Neuronal stem cell (in vitro differentiated cells): ENCODE data around the gene SP8.
A peak's percentile ranks its signal among the peaks of the same experiment; 100 is the strongest.

Source experiments
- DNase-seq: peaks from one replicate; pipeline ENCODE4 v3.0.0-alpha.2; 2013; ENCODE audit warnings: low spot score
- H2AFZ ChIP-seq: one replicate; pipeline ENCODE4 v1.6.1; 2013; ENCODE audit warnings: mild to moderate bottlenecking, low read length, inconsistent platforms
- H2AK5ac ChIP-seq: 2 replicates; pipeline ENCODE4 v1.6.1; 2013; ENCODE audit warnings: low read depth, mild to moderate bottlenecking, inconsistent platforms, low read length, moderate library complexity, mixed read lengths
- H2BK120ac ChIP-seq: 2 replicates; pipeline ENCODE4 v1.6.1; 2013; ENCODE audit warnings: low read depth, mild to moderate bottlenecking, inconsistent platforms, low read length, moderate library complexity, mixed read lengths
- H2BK12ac ChIP-seq: one replicate; pipeline ENCODE4 v1.6.1; 2013; ENCODE audit warnings: low read length, inconsistent platforms
- H2BK15ac ChIP-seq: 2 replicates; pipeline ENCODE4 v1.6.1; 2013; ENCODE audit warnings: mild to moderate bottlenecking, low read length, inconsistent platforms, mixed read lengths
- H2BK5ac ChIP-seq: one replicate; pipeline ENCODE4 v1.6.1; 2013; ENCODE audit warnings: inconsistent platforms, mild to moderate bottlenecking, low read length, moderate library complexity
- H3K14ac ChIP-seq: one replicate; pipeline ENCODE4 v1.6.1; 2013; ENCODE audit warnings: low read length, inconsistent platforms
- H3K18ac ChIP-seq: 2 replicates; pipeline ENCODE4 v1.6.1; 2013; ENCODE audit warnings: low read length, inconsistent platforms
- H3K23ac ChIP-seq: 2 replicates; pipeline ENCODE4 v1.6.1; 2013; ENCODE audit warnings: low read depth, mild to moderate bottlenecking, mixed read lengths, low read length, inconsistent platforms; ENCODE audit not compliant: poor library complexity
- H3K27ac ChIP-seq: replicated peaks from 3 replicates; pipeline ENCODE4 v1.5.1; 2013; ENCODE audit warnings: low read length, inconsistent platforms
- H3K27me3 ChIP-seq, 3 experiments: 2 replicates each; pipeline ENCODE4 v1.6.1; 2013; ENCODE audit warnings: low read length in 3 of 3, mild to moderate bottlenecking in 2 of 3, inconsistent platforms in 1 of 3, low read depth in 1 of 3, mixed read lengths in 1 of 3, moderate library complexity in 1 of 3; ENCODE audit not compliant: control insufficient read depth in 3 of 3, insufficient read depth in 3 of 3
- H3K36me3 ChIP-seq, 2 donors: replicated peaks in 1 of 2; 2 replicates each; pipeline ENCODE4 v1.6.1; 2013; ENCODE audit warnings: low read length in 2 of 2; ENCODE audit not compliant: control insufficient read depth in 2 of 2, insufficient read depth in 2 of 2
- H3K4ac ChIP-seq: 2 replicates; pipeline ENCODE4 v1.6.1; 2013; ENCODE audit warnings: inconsistent platforms, mild to moderate bottlenecking, low read length, moderate library complexity
- H3K4me1 ChIP-seq, 2 donors: 1 replicate in 1 of 2; 2 replicates in 1 of 2; pipeline ENCODE4 v1.6.1; 2013; ENCODE audit warnings: low read length in 2 of 2, low read depth in 1 of 2; ENCODE audit not compliant: control insufficient read depth in 2 of 2, insufficient read depth in 1 of 2
- H3K4me2 ChIP-seq: one replicate; pipeline ENCODE4 v1.6.1; 2013; ENCODE audit warnings: mild to moderate bottlenecking, low read length, inconsistent platforms; ENCODE audit not compliant: insufficient read depth, poor library complexity, severe bottlenecking
- H3K4me3 ChIP-seq, 2 donors: 2 replicates each; pipeline ENCODE4 v1.5.1; 2013; ENCODE audit warnings: low read length in 2 of 2, mild to moderate bottlenecking in 2 of 2, inconsistent platforms in 1 of 2, moderate library complexity in 1 of 2
- H3K79me1 ChIP-seq: one replicate; pipeline ENCODE4 v1.6.1; 2013; ENCODE audit warnings: low read depth, mild to moderate bottlenecking, inconsistent platforms, low read length, moderate library complexity
- H3K9ac ChIP-seq: one replicate; pipeline ENCODE4 v1.6.1; 2013; ENCODE audit warnings: mild to moderate bottlenecking, low read depth, low read length, inconsistent platforms; ENCODE audit not compliant: poor library complexity
- H3K9me3 ChIP-seq, 2 donors: replicated peaks in 1 of 2; 2 replicates each; pipeline versions ENCODE3 to v1.6.1; 2013; ENCODE audit warnings: low read length in 2 of 2, mild to moderate bottlenecking in 2 of 2, inconsistent platforms in 1 of 2, low read depth in 1 of 2, mixed read lengths in 1 of 2, moderate library complexity in 1 of 2; ENCODE audit not compliant: control insufficient read depth in 2 of 2, insufficient read depth in 1 of 2
- H4K8ac ChIP-seq: one replicate; pipeline ENCODE4 v1.6.1; 2013; ENCODE audit warnings: low read depth, mild to moderate bottlenecking, inconsistent platforms, low read length, moderate library complexity
- H4K91ac ChIP-seq: one replicate; pipeline ENCODE4 v1.6.1; 2013; ENCODE audit warnings: low read length, low read depth, mild to moderate bottlenecking, inconsistent platforms; ENCODE audit not compliant: poor library complexity
- WGBS, 2 donors: extraction: QIAGEN DNeasy Blood & Tissue Kit; methylation state at CpG; one replicate each; pipeline ENCODE4 v1.1.7; 2013; ENCODE audit warnings: missing lambda C conversion rate in 2 of 2, mixed read lengths in 1 of 2; ENCODE audit not compliant: insufficient read length in 2 of 2, insufficient replicate concordance in 1 of 2; ENCODE audit errors: extremely low coverage in 2 of 2; 5-methylcytosine and 5-hydroxymethylcytosine counted together

Gene SP8

GRCh38 chr7:20787660-20788419 is 1.2 kb upstream of the SP8 start:
- H4K8ac ChIP-seq = no peak overlapping the region
- peak overlapping the region; percentile 92 for H3K27ac ChIP-seq
- H3K4me3 ChIP-seq = peak overlapping the region in 1 of 2 donors; percentile 86
- H3K4me2 ChIP-seq = peak overlapping the region; percentile 91
- no peak overlapping the region for H3K23ac ChIP-seq
- no peak overlapping the region for H3K18ac ChIP-seq
- H3K36me3 ChIP-seq = peaks cover 0 to 10% of the 10 kb centered on the region in 2 donors
- H3K9me3 ChIP-seq = no peaks in the 10 kb centered on the region
- peaks cover 0 to 98% (median 0%) of the 10 kb centered on the region in 3 experiments for H3K27me3 ChIP-seq
- H3K79me1 ChIP-seq = no peaks in the 10 kb centered on the region
- no peak for DNase-seq
- no peak overlapping the region for H2BK15ac ChIP-seq
- peak overlapping the region; percentile 33 for H3K9ac ChIP-seq
- H2AFZ ChIP-seq = peak overlapping the region; percentile 96
- H2BK120ac ChIP-seq = no peak overlapping the region
- WGBS, 2 donors = no CpG with 5 or more reads among the region's 21 CpGs
- no peak overlapping the region for H2AK5ac ChIP-seq
- H2BK5ac ChIP-seq = no peak overlapping the region
- peaks cover 4 to 5% of the 10 kb centered on the region in 2 donors for H3K4me1 ChIP-seq
- H2BK12ac ChIP-seq = no peak overlapping the region
- no peak overlapping the region for H4K91ac ChIP-seq
- H3K14ac ChIP-seq = no peak overlapping the region
- no peak overlapping the region for H3K4ac ChIP-seq

- H2BK5ac ChIP-seq = no peak overlapping the region
- no peak overlapping the region for H2BK12ac ChIP-seq
- peaks cover 4 to 5% of the 10 kb centered on the region in 2 donors for H3K4me1 ChIP-seq
- peaks cover 0 to 98% (median 0%) of the 10 kb centered on the region in 3 experiments for H3K27me3 ChIP-seq
- H2BK15ac ChIP-seq = no peak overlapping the region
- no peak overlapping the region for H3K18ac ChIP-seq
- H3K14ac ChIP-seq = no peak overlapping the region
- H3K9ac ChIP-seq = no peak overlapping the region
- no peak for DNase-seq
- no peak overlapping the region for H3K23ac ChIP-seq
- no peak overlapping the region for H4K91ac ChIP-seq
- H4K8ac ChIP-seq = no peak overlapping the region
- H3K27ac ChIP-seq = peak overlapping the region; percentile 99
- peak overlapping the region; percentile 96 for H2AFZ ChIP-seq
- peak overlapping the region; percentile 30 for H3K4me2 ChIP-seq
- no peak overlapping the region for H2BK120ac ChIP-seq
- no peak overlapping the region for H2AK5ac ChIP-seq
- no peaks in the 10 kb centered on the region for H3K79me1 ChIP-seq
- peak overlapping the region; percentile 63 to 93 for H3K4me3 ChIP-seq
- WGBS, 2 donors = no CpG with 5 or more reads among the region's 14 CpGs
- no peak overlapping the region for H3K4ac ChIP-seq
- H3K9me3 ChIP-seq = no peaks in the 10 kb centered on the region
- H3K36me3 ChIP-seq = peaks cover 0 to 10% of the 10 kb centered on the region in 2 donors
Observed at GRCh38 chr7:20786421-20786778, 286 bp downstream of the SP8 start.

GRCh38 chr7:20786049-20786412 is 655 bp downstream of the SP8 start:
- H3K14ac ChIP-seq = no peak overlapping the region
- H2BK12ac ChIP-seq = no peak overlapping the region
- peaks cover 4 to 5% of the 10 kb centered on the region in 2 donors for H3K4me1 ChIP-seq
- peak overlapping the region; percentile 30 for H3K4me2 ChIP-seq
- H3K36me3 ChIP-seq = peaks cover 0 to 10% of the 10 kb centered on the region in 2 donors
- H3K27ac ChIP-seq = peak overlapping the region; percentile 99
- H2BK120ac ChIP-seq = no peak overlapping the region
- peak overlapping the region; percentile 63 to 93 for H3K4me3 ChIP-seq
- H2BK15ac ChIP-seq = no peak overlapping the region
- H4K8ac ChIP-seq = no peak overlapping the region
- DNase-seq = no peak
- H3K23ac ChIP-seq = peak overlapping the region; percentile 16
- peak overlapping the region; percentile 99 for H2BK5ac ChIP-seq
- peak overlapping the region; percentile 93 for H2AK5ac ChIP-seq
- no CpG with 5 or more reads among the region's 10 CpGs for WGBS, 2 donors
- peaks cover 0 to 98% (median 0%) of the 10 kb centered on the region in 3 experiments for H3K27me3 ChIP-seq
- H3K79me1 ChIP-seq = no peaks in the 10 kb centered on the region
- peak overlapping the region; percentile 97 for H3K18ac ChIP-seq
- H4K91ac ChIP-seq = no peak overlapping the region
- H3K4ac ChIP-seq = peak overlapping the region; percentile 13
- peak overlapping the region; percentile 91 for H3K9ac ChIP-seq
- H2AFZ ChIP-seq = peak overlapping the region; percentile 96
- H3K9me3 ChIP-seq = no peaks in the 10 kb centered on the region

- H2AFZ ChIP-seq = peak overlapping the region; percentile 96
- H4K91ac ChIP-seq = no peak overlapping the region
- H2BK12ac ChIP-seq = peak overlapping the region; percentile 79
- WGBS, 2 donors = no CpG with 5 or more reads among the region's 89 CpGs
- H3K23ac ChIP-seq = peak overlapping the region; percentile 49
- H3K27me3 ChIP-seq = peaks cover 0 to 98% (median 0%) of the 10 kb centered on the region in 3 experiments
- H3K79me1 ChIP-seq = no peaks in the 10 kb centered on the region
- H3K4me1 ChIP-seq = peaks cover 4 to 5% of the 10 kb centered on the region in 2 donors
- H3K18ac ChIP-seq = peak overlapping the region; percentile 99
- H3K9me3 ChIP-seq = no peaks in the 10 kb centered on the region
- H2BK120ac ChIP-seq = no peak overlapping the region
- peak overlapping the region; percentile 61 for H3K4ac ChIP-seq
- H3K4me3 ChIP-seq = peak overlapping the region; percentile 29 to 99
- H3K27ac ChIP-seq = peak overlapping the region; percentile 99
- peak overlapping the region; percentile 99 for H2BK5ac ChIP-seq
- peak overlapping the region; percentile 97 for H3K14ac ChIP-seq
- peak overlapping the region; percentile 93 for H2AK5ac ChIP-seq
- H3K9ac ChIP-seq = peak overlapping the region; percentile 97
- peak overlapping the region; percentile 57 for H3K4me2 ChIP-seq
- no peak overlapping the region for H2BK15ac ChIP-seq
- H3K36me3 ChIP-seq = peaks cover 0 to 10% of the 10 kb centered on the region in 2 donors
- H4K8ac ChIP-seq = no peak overlapping the region
- DNase-seq = no peak
Observed at GRCh38 chr7:20785157-20786048, 1.3 kb downstream of the SP8 start.
